ENCODE results near the gene EFNA2. TPM values are rescaled to one million over a fixed set of nuclear protein-coding genes. Genes with fewer than 3 reads are reported as not detected.
A peak's percentile ranks its signal among the peaks of the same experiment; 100 is the strongest.

Gene EFNA2
- total RNA-seq, 1 experiment from 2014 or later: 14.3 TPM

GRCh38 chr19:1251330-1252220, 34.1 kb upstream of the EFNA2 start:
- H2BK20ac ChIP-seq (ENCODE audit: low read depth, low read length, poor library complexity, severe bottlenecking): no peak overlapping the region
- no peak overlapping the region for H3K27ac ChIP-seq (ENCODE audit: insufficient read length, low read depth, low read length)
- H3K4me1 ChIP-seq (ENCODE audit: insufficient read depth, low read length): no peaks in the 10 kb centered on the region; the same call in 1 of the 2 replicates
- no peak overlapping the region for H2BK12ac ChIP-seq (ENCODE audit: insufficient read length, low read depth, low read length)
- Mint-ChIP-seq H3K27me3 (ENCODE audit: low read depth) (no peaks in the 10 kb centered on the region), H3K27ac (peak overlapping the region; percentile 84 to 94 (median 92)), H3K36me3 (ENCODE audit: insufficient read depth in 1 of 3, low read depth in 3 of 3) (peaks cover 18 to 48% (median 38%) of the 10 kb centered on the region in 3 experiments; a peak in 6 of 7 replicates), H3K4me3 (peak overlapping the region; percentile 84 to 90), H3K4me1 (peaks cover 0 to 16% of the 10 kb centered on the region in 2 experiments; a peak in 1 of 4 replicates), H3K9me3 (no peaks in the 10 kb centered on the region; a peak in 1 of 5 replicates)
- peak overlapping the region; percentile 73 for H3K9ac ChIP-seq (ENCODE audit: extremely low read depth, insufficient read length, low read length)
- H4K91ac ChIP-seq (ENCODE audit: insufficient read length, low read depth, low read length): no peak overlapping the region
- H2AFZ ChIP-seq (ENCODE audit: low read length): no peak overlapping the region
- no CpG with 5 or more reads among the region's 41 CpGs for WGBS (ENCODE audit: extremely low coverage, insufficient read length, low lambda C conversion rate)
- H3K9me3 ChIP-seq (ENCODE audit: control insufficient read depth, low read depth, low read length): no peaks in the 10 kb centered on the region
- no peak overlapping the region for H4K5ac ChIP-seq (ENCODE audit: insufficient read length, low read depth, low read length)
- H3K56ac ChIP-seq (ENCODE audit: insufficient read length, low read depth, low read length): no peak overlapping the region
- H3K23me2 ChIP-seq (ENCODE audit: insufficient read length, low read depth, low read length, poor library complexity, severe bottlenecking): peaks cover 12% of the 10 kb centered on the region
- H3K4me2 ChIP-seq (ENCODE audit: insufficient read depth, insufficient read length, low read length): peak overlapping the region; percentile 70
- H3K79me2 ChIP-seq (ENCODE audit: insufficient read depth, low read length): peaks cover 11% of the 10 kb centered on the region; the same call in 1 of the 2 replicates
- H3K4ac ChIP-seq (ENCODE audit: low read depth, low read length): 0 out of 2 replicates have a peak overlapping the region, but pooled peaks have one; percentile 1
- peak overlapping the region; percentile 89 for H3K14ac ChIP-seq (ENCODE audit: insufficient read depth, low read length)
- no peak for TF ChIP-seq CTCF (conservative IDR thresholded peaks at IDR 0.05)
- H3K23ac ChIP-seq (ENCODE audit: insufficient read length, low read depth, low read length): no peak overlapping the region
- H2BK120ac ChIP-seq (ENCODE audit: low read depth, low read length, poor library complexity, severe bottlenecking): no peak overlapping the region
- H2BK5ac ChIP-seq (ENCODE audit: insufficient read length, low read length): no peak overlapping the region
- H4K8ac ChIP-seq (replicated peaks; ENCODE audit: insufficient read length, low read depth, low read length): no peak overlapping the region
- no peaks in the 10 kb centered on the region for H3K79me1 ChIP-seq (ENCODE audit: insufficient read depth, low read depth, low read length, poor library complexity, severe bottlenecking)
- peak overlapping the region; percentile 74 for H3K18ac ChIP-seq (ENCODE audit: insufficient read length, low read depth, low read length)
- no peaks in the 10 kb centered on the region for H3K27me3 ChIP-seq (ENCODE audit: insufficient read depth, low read length)
- no peak overlapping the region for H2BK15ac ChIP-seq (ENCODE audit: low read depth, low read length)
- H2AK5ac ChIP-seq (ENCODE audit: insufficient read length, low read length): no peak overlapping the region
- no peak overlapping the region for H3T11ph ChIP-seq (ENCODE audit: low read length)
- DNase-seq: no peak
- no peaks in the 10 kb centered on the region for H4K20me1 ChIP-seq (ENCODE audit: control insufficient read depth, insufficient read depth, insufficient read length)
